HCT116 (cell line): ENCODE measurements around the gene GNAS-AS1. TPM values are rescaled to one million over a fixed set of nuclear protein-coding genes. Genes with fewer than 3 reads are reported as not detected.
A peak's percentile ranks its signal among the peaks of the same experiment; 100 is the strongest.

Experiments used
- ATAC-seq: fragments of 200-7000 bp; cut with Tn5 transposase; 2 replicates; pipeline ENCODE4 v1.9.1; 2020; ENCODE audit warnings: mild to moderate bottlenecking, moderate library complexity
- BruUV-seq: library from RNA; stranded (reverse); fragments of 400-500 nt; replicated peaks from 2 replicates; lab custom pipeline; 2021; lab: Mats Ljungman, UMichigan
- CTCF ChIA-PET: fragments of 300-600 bp; sonication (Branson Sonifier 250); formaldehyde crosslinking; loops from one replicate; lab custom pipeline; 2021; ENCODE audit warnings: antibody characterized with exemption; lab: Charles Lee
- POLR2A ChIA-PET: fragments of 300-600, 350-600 bp; sonication (Branson Sonifier 250); formaldehyde crosslinking; loops from one replicate; lab custom pipeline; 2021; ENCODE audit warnings: antibody characterized with exemption; lab: Charles Lee
- RAD21 ChIA-PET, 2 experiments: fragments of 300-600 bp; sonication (Branson Sonifier 250); formaldehyde crosslinking; loops; one replicate each; lab custom pipeline; 2023; ENCODE audit warnings: low total read pairs in 2 of 2; ENCODE audit not compliant: uncharacterized antibody in 2 of 2, unreplicated experiment in 2 of 2, low non-redundant PET in 1 of 2; lab: Charles Lee
- DNase-seq: peaks from one replicate; pipeline ENCODE4 v3.0.0-alpha.2; 2010; ENCODE audit warnings: low read depth, low spot score
- H2AFZ ChIP-seq: fragments of 200-600 bp; shearing (Covaris generic), sonication (generic); 2 replicates; pipeline ENCODE4 v1.6.1; 2017; ENCODE audit warnings: low read depth, mixed run types, mixed read lengths, antibody characterized with exemption, low read length; ENCODE audit not compliant: poor library complexity, severe bottlenecking
- H3K27ac ChIP-seq: 2 replicates; pipeline ENCODE4 v1.5.1; 2012; ENCODE audit warnings: low read depth, low read length
- H3K27me3 ChIP-seq: fragments of 200-600 bp; sonication (generic); 2 replicates; pipeline ENCODE4 v1.6.1; 2016; ENCODE audit warnings: mixed run types, low read length, mixed read lengths; ENCODE audit not compliant: insufficient read depth
- H3K36me3 ChIP-seq, 2 experiments: fragments of 200-500 bp in 1 of 2; fragments of 200-600 bp in 1 of 2; sonication (Bioruptor generic) in 1 of 2; sonication (generic) in 1 of 2; 2 replicates each; pipeline versions ENCODE4 v1.5.1 to v1.6.1; 2014 to 2016; ENCODE audit warnings: low read length in 2 of 2, inconsistent platforms in 1 of 2, mixed read lengths in 1 of 2, mixed run types in 1 of 2; ENCODE audit not compliant: insufficient read depth in 2 of 2, control insufficient read depth in 1 of 2
- H3K4me1 ChIP-seq, 2 experiments: fragments of 200-600 bp in 1 of 2; sonication (generic) in 1 of 2; 2 replicates each; pipeline versions ENCODE4 v1.5.1 to v1.6.1; 2012 to 2017; ENCODE audit warnings: low read length in 2 of 2, inconsistent platforms in 1 of 2, mild to moderate bottlenecking in 1 of 2, mixed read lengths in 1 of 2, mixed run types in 1 of 2, moderate library complexity in 1 of 2; ENCODE audit not compliant: insufficient read depth in 2 of 2, control insufficient read depth in 1 of 2
- H3K4me2 ChIP-seq: fragments of 200-600 bp; sonication (generic); 2 replicates; pipeline ENCODE4 v1.6.1; 2017; ENCODE audit warnings: mixed run types, low read length, mixed read lengths
- H3K4me3 ChIP-seq, 2 experiments: fragments of 200-600 bp in 1 of 2; sonication (generic) in 1 of 2; replicated peaks in 1 of 2; 2 replicates each; pipeline ENCODE4 v1.5.1; 2011 to 2016; ENCODE audit warnings: low read length in 2 of 2, control low read depth in 1 of 2, low read depth in 1 of 2, mild to moderate bottlenecking in 1 of 2, mixed read lengths in 1 of 2, mixed run types in 1 of 2
- H3K79me2 ChIP-seq: fragments of 200-600 bp; sonication (generic); 2 replicates; pipeline ENCODE4 v1.6.1; 2017; ENCODE audit warnings: mild to moderate bottlenecking, mixed run types, low read length, moderate library complexity, mixed read lengths; ENCODE audit not compliant: insufficient read depth
- H3K9ac ChIP-seq: fragments of 200-600 bp; sonication (generic); 2 replicates; pipeline ENCODE4 v1.6.1; 2016; ENCODE audit warnings: low read length, mixed read lengths
- H3K9me2 ChIP-seq: fragments of 200-600 bp; sonication (generic), shearing (Covaris generic); 2 replicates; pipeline ENCODE4 v1.6.1; 2017; ENCODE audit warnings: mixed run types, mild to moderate bottlenecking, moderate library complexity; ENCODE audit not compliant: insufficient read depth
- H3K9me3 ChIP-seq, 2 experiments: fragments of 200-500 bp in 1 of 2; fragments of 200-600 bp in 1 of 2; sonication (Bioruptor generic) in 1 of 2; sonication (generic) in 1 of 2; 2 replicates each; pipeline ENCODE4 v1.6.1; 2014 to 2017; ENCODE audit warnings: low read length in 2 of 2, mixed read lengths in 2 of 2, inconsistent platforms in 1 of 2, low read depth in 1 of 2, mild to moderate bottlenecking in 1 of 2, mixed run types in 1 of 2, moderate library complexity in 1 of 2; ENCODE audit not compliant: control insufficient read depth in 1 of 2, insufficient read depth in 1 of 2
- H4K20me1 ChIP-seq: fragments of 200-600 bp; sonication (generic), shearing (Covaris generic); 2 replicates; pipeline ENCODE4 v1.6.1; 2017; ENCODE audit warnings: mixed run types, mild to moderate bottlenecking, moderate library complexity; ENCODE audit not compliant: insufficient read depth
- CEBPB ChIP-seq: IDR thresholded peaks from 2 replicates; pipeline ENCODE4 v1.6.1; 2012; ENCODE audit warnings: low read depth
- EGR1 ChIP-seq: IDR thresholded peaks from 2 replicates; pipeline ENCODE4 v1.6.1; 2012; ENCODE audit warnings: low read depth
- ELF1 ChIP-seq: IDR thresholded peaks from 2 replicates; pipeline ENCODE4 v1.6.1; 2012; ENCODE audit warnings: low read depth, borderline replicate concordance
- EZH2phosphoT487 ChIP-seq: fragments of 200-600 bp; IDR thresholded peaks from 2 replicates; pipeline ENCODE4 v1.6.1; 2018; ENCODE audit warnings: antibody characterized with exemption, borderline replicate concordance
- POLR2A ChIP-seq: IDR thresholded peaks from 2 replicates; pipeline ENCODE4 v1.7.0; 2011; ENCODE audit warnings: borderline replicate concordance; ENCODE audit not compliant: insufficient read depth, insufficient read length; ENCODE audit errors: extremely low read depth
- RAD21 ChIP-seq: IDR thresholded peaks from 2 replicates; pipeline ENCODE4 v1.6.1; 2012; ENCODE audit warnings: low read depth, mild to moderate bottlenecking
- YY1 ChIP-seq: IDR thresholded peaks from 2 replicates; pipeline ENCODE4 v1.6.1; 2011; ENCODE audit warnings: low read length, low read depth, moderate library complexity, mild to moderate bottlenecking; ENCODE audit not compliant: insufficient replicate concordance; ENCODE audit errors: extremely low read depth
- intact Hi-C: fragments of 100-400 bp; cut with micrococcal nuclease; formaldehyde crosslinking; loops from 2 replicates; pipeline ENCODE4 v1.10.0; 2022
- total RNA-seq: library from RNA; stranded (reverse); gene quantifications from one replicate; pipeline ENCODE4 v1.2.1, GENCODE V29; 2021; ENCODE audit not compliant: unreplicated experiment
- TF ChIP-seq, protein P1 (sequence below), 3 experiments: fragments of 200-600 bp in 1 of 3; sonication (generic) in 1 of 3; IDR thresholded peaks in 2 of 3; conservative IDR thresholded peaks in 1 of 3; 2 replicates each; pipeline ENCODE4 v1.5.1; 2012 to 2017; ENCODE audit warnings: low read depth in 2 of 3, low read length in 2 of 3, antibody characterized with exemption in 1 of 3, borderline replicate concordance in 1 of 3, control low read depth in 1 of 3, mild to moderate bottlenecking in 1 of 3, mixed read lengths in 1 of 3, mixed run types in 1 of 3, moderate library complexity in 1 of 3; ENCODE audit not compliant: insufficient read depth in 1 of 3
- TF ChIP-seq, protein P2 (sequence below): IDR thresholded peaks from 2 replicates; pipeline ENCODE4 v1.6.1; 2012

The GNAS-AS1 gene
- total RNA-seq, 1 experiment from 2014 or later, result not detected

DNA sequence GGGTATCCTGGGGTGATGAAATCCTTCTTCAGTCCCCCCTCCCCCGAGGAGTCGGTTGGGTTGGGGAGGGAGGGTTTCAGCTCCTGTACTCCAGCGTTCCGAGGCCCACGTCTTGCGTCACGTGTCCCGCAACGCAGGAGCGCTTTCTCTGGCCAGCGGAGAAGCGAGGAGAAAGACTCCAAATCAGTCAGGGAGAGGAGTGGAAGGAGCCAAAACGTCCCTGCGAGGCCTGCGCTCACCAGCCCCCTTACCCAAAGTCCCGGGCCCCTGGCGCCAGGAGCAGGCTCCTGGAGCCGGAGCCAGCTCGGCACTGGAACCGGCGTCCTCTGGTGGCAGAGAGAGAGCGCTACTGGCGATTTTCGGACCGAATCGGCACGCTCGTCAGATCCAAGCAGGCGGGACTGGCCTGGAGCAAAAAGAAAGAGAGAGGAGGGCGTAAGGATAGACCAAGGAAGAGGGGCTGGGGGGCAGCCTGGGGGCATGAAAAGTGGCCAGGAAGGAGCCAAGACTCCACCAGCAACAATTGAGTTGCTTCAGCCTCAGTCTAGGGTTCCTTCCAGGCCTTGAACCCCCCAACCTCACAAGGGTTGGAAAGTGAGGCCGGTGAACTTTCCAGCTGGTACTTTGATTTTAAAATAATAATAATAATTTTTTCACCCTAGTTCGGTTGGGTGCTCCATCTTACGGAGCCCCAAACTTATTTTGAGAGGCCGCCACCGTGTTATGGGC lies 2.0 kb upstream of the GNAS-AS1 start, which contains the start of gene GNAS:
GNAS (plus strand) TSS at position 174 of the 729 bp plus-strand sequence.
- DNase-seq, result no peak
- TF ChIP-seq, protein P1, sequence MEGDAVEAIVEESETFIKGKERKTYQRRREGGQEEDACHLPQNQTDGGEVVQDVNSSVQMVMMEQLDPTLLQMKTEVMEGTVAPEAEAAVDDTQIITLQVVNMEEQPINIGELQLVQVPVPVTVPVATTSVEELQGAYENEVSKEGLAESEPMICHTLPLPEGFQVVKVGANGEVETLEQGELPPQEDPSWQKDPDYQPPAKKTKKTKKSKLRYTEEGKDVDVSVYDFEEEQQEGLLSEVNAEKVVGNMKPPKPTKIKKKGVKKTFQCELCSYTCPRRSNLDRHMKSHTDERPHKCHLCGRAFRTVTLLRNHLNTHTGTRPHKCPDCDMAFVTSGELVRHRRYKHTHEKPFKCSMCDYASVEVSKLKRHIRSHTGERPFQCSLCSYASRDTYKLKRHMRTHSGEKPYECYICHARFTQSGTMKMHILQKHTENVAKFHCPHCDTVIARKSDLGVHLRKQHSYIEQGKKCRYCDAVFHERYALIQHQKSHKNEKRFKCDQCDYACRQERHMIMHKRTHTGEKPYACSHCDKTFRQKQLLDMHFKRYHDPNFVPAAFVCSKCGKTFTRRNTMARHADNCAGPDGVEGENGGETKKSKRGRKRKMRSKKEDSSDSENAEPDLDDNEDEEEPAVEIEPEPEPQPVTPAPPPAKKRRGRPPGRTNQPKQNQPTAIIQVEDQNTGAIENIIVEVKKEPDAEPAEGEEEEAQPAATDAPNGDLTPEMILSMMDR (IDR thresholded peaks at IDR 0.05 in 2 of 3, conservative IDR thresholded peaks at IDR 0.05 in 1 of 3; ENCODE audit: borderline replicate concordance in 1 of 3, insufficient read depth in 1 of 3, low read depth in 2 of 3, low read length in 2 of 3), result peak in 2 of 3 experiments; percentile 29 to 45; a peak in 2 of 6 replicates
- 0 out of 2 replicates have a peak, but pooled peaks have one; percentile 10 for TF ChIP-seq RAD21
- TF ChIP-seq POLR2A, result no peak
- TF ChIP-seq, protein P2, sequence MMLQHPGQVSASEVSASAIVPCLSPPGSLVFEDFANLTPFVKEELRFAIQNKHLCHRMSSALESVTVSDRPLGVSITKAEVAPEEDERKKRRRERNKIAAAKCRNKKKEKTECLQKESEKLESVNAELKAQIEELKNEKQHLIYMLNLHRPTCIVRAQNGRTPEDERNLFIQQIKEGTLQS, result no peak
- TF ChIP-seq CEBPB, result no peak
- TF ChIP-seq EGR1, result no peak
- TF ChIP-seq EZH2phosphoT487, result no peak
- no peak for TF ChIP-seq ELF1
- TF ChIP-seq YY1, result no peak
- TF ChIP-seq, all 23 proteins: peak for 2
- intact Hi-C loops, result no loop called here
- H3K9me3 ChIP-seq, result no peaks in the 10 kb centered on the region
- H3K4me1 ChIP-seq, result no peaks in the 10 kb centered on the region
- RAD21 ChIA-PET, result no interaction called here
- no peaks in the 10 kb centered on the region for H3K9me2 ChIP-seq
- CTCF ChIA-PET, result interaction anchor here (1.0 kb wide), 1 partner anchor 371 kb away, joined by 4 read pairs; no protein-coding TSS in a partner anchor
- no peaks in the 10 kb centered on the region for H3K36me3 ChIP-seq
- H3K27ac ChIP-seq, result no peak within 1 kb of the TSS
- no peak within 1 kb of the TSS for H2AFZ ChIP-seq
- no peak within 1 kb of the TSS for H3K4me3 ChIP-seq
- H3K79me2 ChIP-seq, result no peaks in the 10 kb centered on the region
- no peak within 1 kb of the TSS for H3K4me2 ChIP-seq
- no TSS peak for BruUV-seq
- no peak for ATAC-seq
- H3K27me3 ChIP-seq, result peaks cover 12% of the 10 kb centered on the region; the same call in 1 of the 2 replicates
- POLR2A ChIA-PET, result no interaction called here
- H4K20me1 ChIP-seq, result no peaks in the 10 kb centered on the region
- H3K9ac ChIP-seq, result no peak within 1 kb of the TSS
